GM19455 (cell line): Measurements from ENCODE around the gene TRPM3.

Source experiments
- ATAC-seq: cut with Tn5 transposase; IDR thresholded peaks from one replicate; pipeline ENCODE4 v1.9.1; 2021; ENCODE audit not compliant: unreplicated experiment

Gene TRPM3

GRCh38 chr9:71121275-71122021 lies at the start of gene TRPM3:
TRPM3 (minus strand) TSS chr9:71121621; CDS start chr9:71121354, 267 bp downstream.
- no peak for ATAC-seq

GRCh38 chr9:71168418-71168817 lies 47.0 kb upstream of the TRPM3 start:
- no peak for ATAC-seq

- ATAC-seq = no peak
These were observed 40.7 kb upstream of the TRPM3 start for GRCh38 chr9:71162126-71162525.

- no peak for ATAC-seq
These were observed 36.3 kb upstream of the TRPM3 start for GRCh38 chr9:71157731-71158130.

GRCh38 chr9:71147368-71147767 lies 25.9 kb upstream of the TRPM3 start:
- no peak for ATAC-seq

- no peak for ATAC-seq
These were observed 25.1 kb upstream of the TRPM3 start for GRCh38 chr9:71146511-71146910.

GRCh38 chr9:71145179-71145578 lies 23.8 kb upstream of the TRPM3 start:
- ATAC-seq = no peak

- ATAC-seq = no peak
These were observed 23.1 kb upstream of the TRPM3 start for GRCh38 chr9:71144495-71144894.

GRCh38 chr9:71136696-71137095 lies 15.3 kb upstream of the TRPM3 start:
- ATAC-seq = no peak

- ATAC-seq = no peak
These were observed 9.7 kb upstream of the TRPM3 start for GRCh38 chr9:71131145-71131544.

GRCh38 chr9:71130521-71130920 lies 9.1 kb upstream of the TRPM3 start:
- ATAC-seq = no peak

- ATAC-seq = no peak
These were observed 7.4 kb upstream of the TRPM3 start for GRCh38 chr9:71128796-71129195.

- ATAC-seq = no peak
These were observed 5.9 kb upstream of the TRPM3 start for GRCh38 chr9:71127301-71127700.

- no peak for ATAC-seq
These were observed 1.0 kb upstream of the TRPM3 start for GRCh38 chr9:71122421-71122820.

- ATAC-seq = no peak
These were observed 528 bp upstream of the TRPM3 start for GRCh38 chr9:71122022-71122275.

GRCh38 chr9:71120501-71121247 lies 747 bp downstream of the TRPM3 start:
- no peak for ATAC-seq

- ATAC-seq = no peak
These were observed 1.7 kb downstream of the TRPM3 start for GRCh38 chr9:71119746-71120145.

- ATAC-seq = no peak
These were observed 3.1 kb downstream of the TRPM3 start for GRCh38 chr9:71118324-71118723.

GRCh38 chr9:71115448-71115975 lies 5.9 kb downstream of the TRPM3 start:
- no peak for ATAC-seq

GRCh38 chr9:71112866-71113265 lies 8.6 kb downstream of the TRPM3 start:
- no peak for ATAC-seq

- no peak for ATAC-seq
These were observed 12.5 kb downstream of the TRPM3 start for GRCh38 chr9:71108937-71109336.

- ATAC-seq = no peak
These were observed 14.4 kb downstream of the TRPM3 start for GRCh38 chr9:71106992-71107391.
